ENCODE data around the gene WWTR1. TPM values are rescaled to one million over a fixed set of nuclear protein-coding genes. Genes with fewer than 3 reads are reported as not detected.

WWTR1 gene
- total RNA-seq, 1 donor from 2014 or later, result 98.0 TPM

GRCh38 chr3:149660462-149660861 lies 2.6 kb upstream of the WWTR1 start:
- Mint-ChIP-seq H3K27me3 (ENCODE audit: low read depth) (no peaks in the 10 kb centered on the region), H3K27ac (peak overlapping the region; percentile 100), H3K36me3 (peaks cover 2% of the 10 kb centered on the region), H3K4me1 (peaks cover 37% of the 10 kb centered on the region), H3K4me3 (no peak overlapping the region), H3K9me3 (no peaks in the 10 kb centered on the region)
- TF ChIP-seq CTCF (IDR thresholded peaks at IDR 0.05; ENCODE audit: unreplicated experiment), result no peak
- no peak for DNase-seq (ENCODE audit: low spot score in 2 of 2, unreplicated experiment in 2 of 2)

DNA sequence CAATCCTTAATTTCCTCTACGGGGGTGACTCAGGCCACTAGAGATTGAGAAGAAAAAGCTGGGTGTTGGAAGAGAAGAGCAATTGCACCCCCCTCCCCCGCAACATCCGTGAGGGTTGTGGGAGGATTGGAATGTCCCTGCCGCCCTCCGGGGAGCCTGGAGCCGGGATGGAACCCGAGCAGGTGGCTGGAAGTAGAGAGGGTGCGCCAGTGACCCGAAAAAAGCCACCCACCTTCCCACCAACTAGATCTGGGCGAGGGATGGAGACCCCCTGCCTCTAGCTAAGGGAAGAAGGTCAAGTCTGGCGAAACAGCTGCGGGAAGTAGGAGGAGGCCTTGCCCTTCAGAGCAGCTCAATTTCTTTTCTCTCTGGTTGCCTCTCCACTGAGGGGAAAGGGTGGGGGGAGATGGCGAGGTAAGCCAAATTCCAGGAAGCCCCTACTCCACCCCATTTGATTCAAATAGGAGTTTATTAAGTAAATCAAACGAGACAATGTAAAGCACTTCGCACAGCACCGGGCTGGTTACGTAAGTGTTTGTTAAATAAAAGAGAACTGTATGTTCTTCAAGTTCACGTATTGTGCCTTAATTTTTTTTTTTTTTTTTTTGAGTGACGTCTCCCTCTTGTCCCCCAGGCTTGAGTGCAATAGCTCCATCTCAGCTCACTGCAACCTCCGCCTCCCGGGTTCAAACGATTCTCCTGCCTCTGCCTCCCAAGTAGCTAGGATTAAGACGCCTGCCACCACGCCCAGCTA lies 1.1 kb upstream of the WWTR1 start:
- Mint-ChIP-seq H3K27ac (peak overlapping the region; percentile 100), H3K9me3 (no peaks in the 10 kb centered on the region), H3K4me3 (peak overlapping the region; percentile 92), H3K27me3 (ENCODE audit: low read depth) (no peaks in the 10 kb centered on the region), H3K4me1 (peaks cover 52% of the 10 kb centered on the region), H3K36me3 (peaks cover 9% of the 10 kb centered on the region)
- DNase-seq (ENCODE audit: low spot score in 2 of 2, unreplicated experiment in 2 of 2), result peak; percentile 48 to 72
- TF ChIP-seq CTCF (IDR thresholded peaks at IDR 0.05; ENCODE audit: unreplicated experiment), result no peak

DNA sequence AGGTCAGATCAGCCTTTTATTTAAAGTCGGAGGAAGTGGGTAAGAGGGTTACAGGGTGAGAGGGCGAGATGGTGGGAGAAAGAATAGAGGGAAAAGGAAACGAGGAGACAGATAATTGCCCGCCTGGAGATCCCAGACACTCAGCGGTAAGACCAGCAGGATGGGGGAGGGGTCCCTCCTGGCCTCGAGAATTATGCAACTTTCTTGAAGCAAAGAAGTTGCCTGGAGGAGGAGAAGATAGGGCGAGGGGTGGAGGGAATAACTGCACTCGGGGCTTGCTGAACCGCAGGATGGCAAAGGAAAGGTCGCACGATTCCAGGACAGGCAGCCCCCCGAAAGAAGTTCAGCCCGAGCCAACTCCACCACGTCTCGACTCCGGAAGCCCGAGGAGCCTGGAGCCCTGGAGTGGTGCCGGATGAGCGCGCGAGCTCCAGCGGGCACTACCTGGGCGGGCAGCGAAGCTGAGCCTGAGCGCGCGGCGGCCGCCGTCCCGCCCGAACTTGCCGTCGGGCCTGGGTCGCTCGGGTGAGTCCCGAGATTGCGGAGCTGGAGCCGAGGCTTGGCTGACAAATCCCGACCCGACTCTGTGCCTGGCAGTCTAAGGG lies 402 bp downstream of the WWTR1 start:
- no peaks in the 10 kb centered on the region for H3K9me3 Mint-ChIP-seq
- peaks cover 59% of the 10 kb centered on the region for H3K4me1 Mint-ChIP-seq
- no peaks in the 10 kb centered on the region for H3K27me3 Mint-ChIP-seq (ENCODE audit: low read depth)
- peak overlapping the region; percentile 92 for H3K4me3 Mint-ChIP-seq
- H3K36me3 Mint-ChIP-seq, result peaks cover 11% of the 10 kb centered on the region
- H3K27ac Mint-ChIP-seq, result peak overlapping the region; percentile 100
- TF ChIP-seq CTCF (IDR thresholded peaks at IDR 0.05; ENCODE audit: unreplicated experiment), result no peak
- peak in 1 of 2 experiments; percentile 44 for DNase-seq (ENCODE audit: low spot score in 2 of 2, unreplicated experiment in 2 of 2)

GRCh38 chr3:149655826-149656574 lies 1.8 kb downstream of the WWTR1 start:
- TF ChIP-seq CTCF (IDR thresholded peaks at IDR 0.05; ENCODE audit: unreplicated experiment), result no peak
- Mint-ChIP-seq H3K9me3 (peaks cover 6% of the 10 kb centered on the region), H3K27ac (peak overlapping the region; percentile 100), H3K27me3 (ENCODE audit: low read depth) (no peaks in the 10 kb centered on the region), H3K4me1 (peaks cover 61% of the 10 kb centered on the region), H3K36me3 (peaks cover 22% of the 10 kb centered on the region), H3K4me3 (peak overlapping the region; percentile 92)
- no peak for DNase-seq (ENCODE audit: low spot score in 2 of 2, unreplicated experiment in 2 of 2)

DNA sequence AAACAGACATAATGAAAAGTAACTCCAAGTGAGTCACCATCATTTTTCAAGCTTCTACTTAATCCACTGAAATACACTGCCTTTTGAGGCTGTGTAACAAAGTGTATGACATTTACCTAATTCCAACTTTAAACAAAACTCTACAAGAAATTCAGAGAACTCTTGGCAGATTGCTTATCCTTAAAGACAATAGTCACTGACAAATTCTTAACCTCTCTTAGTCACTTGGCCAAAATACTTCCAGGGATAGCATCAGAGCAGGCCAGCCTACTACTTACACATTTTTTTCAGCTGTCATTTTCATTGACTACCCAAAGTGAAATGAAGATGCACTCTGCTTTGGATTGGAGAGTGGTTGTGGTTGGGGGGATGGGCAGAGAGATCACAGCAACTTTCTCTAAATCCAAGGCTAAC lies 3.6 kb downstream of the WWTR1 start:
- peaks cover 58% of the 10 kb centered on the region for H3K4me1 Mint-ChIP-seq

More for the DNA sequence above, 3.6 kb downstream of the WWTR1 start:
- Mint-ChIP-seq H3K4me3 (peak overlapping the region; percentile 92), H3K9me3 (peaks cover 7% of the 10 kb centered on the region), H3K27ac (peak overlapping the region; percentile 78), H3K27me3 (ENCODE audit: low read depth) (no peaks in the 10 kb centered on the region), H3K36me3 (peaks cover 36% of the 10 kb centered on the region)
- no peak for TF ChIP-seq CTCF (IDR thresholded peaks at IDR 0.05; ENCODE audit: unreplicated experiment)
- no peak for DNase-seq (ENCODE audit: low spot score in 2 of 2, unreplicated experiment in 2 of 2)
